Peyer's patch (tissue), 4 donors: ENCODE results near the gene PAM.

Experiments used
- CTCF ChIP-seq, 6 experiments: fragments of 450-650 bp in 4 of 6; fragments of 200-600 bp in 2 of 6; sonication (generic) in 1 of 6; IDR thresholded peaks; one replicate each; pipeline ENCODE4 v1.5.1; 2017 to 2019; ENCODE audit warnings: antibody characterized with exemption in 6 of 6, mild to moderate bottlenecking in 3 of 6, moderate library complexity in 1 of 6
- POLR2A ChIP-seq, 2 donors: fragments of 450-650 bp; IDR thresholded peaks; one replicate each; pipeline ENCODE4 v1.5.1; 2017; ENCODE audit warnings: antibody characterized with exemption in 2 of 2, mild to moderate bottlenecking in 2 of 2, moderate library complexity in 2 of 2

GRCh38 chr5:102764381-102765004, 9.4 kb downstream of the PAM start:
- TF ChIP-seq CTCF (IDR thresholded peaks at IDR 0.05), result no peak
- no peak for TF ChIP-seq POLR2A (IDR thresholded peaks at IDR 0.05)
